HUES6 (cell line): ENCODE results near the gene CATSPERD.

Experiments used
- H3K27ac ChIP-seq: 2 replicates; pipeline ENCODE4 v1.7.0; 2013; ENCODE audit warnings: low read depth, mild to moderate bottlenecking, low read length, inconsistent platforms
- H3K27me3 ChIP-seq: 2 replicates; pipeline ENCODE4 v1.6.1; 2013; ENCODE audit warnings: low read length; ENCODE audit not compliant: control insufficient read depth, insufficient read depth
- H3K36me3 ChIP-seq: 2 replicates; pipeline ENCODE4 v1.6.1; 2013; ENCODE audit warnings: low read length; ENCODE audit not compliant: control insufficient read depth, insufficient read depth
- H3K4me1 ChIP-seq: 2 replicates; pipeline ENCODE4 v1.6.1; 2013; ENCODE audit warnings: low read length; ENCODE audit not compliant: control insufficient read depth, insufficient read depth
- H3K4me3 ChIP-seq: 2 replicates; pipeline ENCODE4 v1.5.1; 2013; ENCODE audit warnings: low read depth, low read length
- H3K9ac ChIP-seq: one replicate; pipeline ENCODE4 v1.6.1; 2013; ENCODE audit warnings: mild to moderate bottlenecking, low read length
- H3K9me3 ChIP-seq: 2 replicates; pipeline ENCODE4 v1.6.1; 2013; ENCODE audit warnings: low read depth, low read length; ENCODE audit not compliant: control insufficient read depth, insufficient read depth

CATSPERD gene

GRCh38 chr19:5827342-5827890 lies 107.0 kb downstream of the CATSPERD start:
- H3K27ac ChIP-seq = no peak overlapping the region
- H3K4me3 ChIP-seq = peak overlapping the region; percentile 88
- H3K9ac ChIP-seq = peak overlapping the region; percentile 96

GRCh38 chr19:5827891-5828660 lies 107.6 kb downstream of the CATSPERD start:
- H3K27me3 ChIP-seq = no peaks in the 10 kb centered on the region; the same call in 1 of the 2 replicates
- peak overlapping the region; percentile 96 for H3K9ac ChIP-seq
- no peaks in the 10 kb centered on the region for H3K9me3 ChIP-seq
- peak overlapping the region; percentile 90 for H3K27ac ChIP-seq
- H3K4me3 ChIP-seq = peak overlapping the region; percentile 88
- H3K36me3 ChIP-seq = no peaks in the 10 kb centered on the region
- H3K4me1 ChIP-seq = peaks cover 11% of the 10 kb centered on the region; the same call in 1 of the 2 replicates

More at GRCh38 chr19:5827342-5827890, 107.0 kb downstream of the CATSPERD start:
- H3K36me3 ChIP-seq = no peaks in the 10 kb centered on the region
- H3K4me1 ChIP-seq = peaks cover 11% of the 10 kb centered on the region; the same call in 1 of the 2 replicates
- no peaks in the 10 kb centered on the region for H3K9me3 ChIP-seq
- H3K27me3 ChIP-seq = no peaks in the 10 kb centered on the region; the same call in 1 of the 2 replicates
